Testis (tissue), 2 donors: ENCODE results near the gene TIMM8B.

Experiments used
- POLR2A ChIP-seq: fragments of 450-650 bp; IDR thresholded peaks from one replicate; pipeline ENCODE4 v1.6.1; 2017; ENCODE audit warnings: antibody characterized with exemption, mild to moderate bottlenecking, moderate library complexity
- TF ChIP-seq, protein P1 (sequence below), 3 experiments: fragments of 450-650 bp in 2 of 3; fragments of 200-600 bp in 1 of 3; sonication (generic) in 1 of 3; IDR thresholded peaks; one replicate each; pipeline ENCODE4 v1.5.1; 2016 to 2019; ENCODE audit warnings: antibody characterized with exemption in 3 of 3, mild to moderate bottlenecking in 2 of 3, moderate library complexity in 1 of 3

DNA sequence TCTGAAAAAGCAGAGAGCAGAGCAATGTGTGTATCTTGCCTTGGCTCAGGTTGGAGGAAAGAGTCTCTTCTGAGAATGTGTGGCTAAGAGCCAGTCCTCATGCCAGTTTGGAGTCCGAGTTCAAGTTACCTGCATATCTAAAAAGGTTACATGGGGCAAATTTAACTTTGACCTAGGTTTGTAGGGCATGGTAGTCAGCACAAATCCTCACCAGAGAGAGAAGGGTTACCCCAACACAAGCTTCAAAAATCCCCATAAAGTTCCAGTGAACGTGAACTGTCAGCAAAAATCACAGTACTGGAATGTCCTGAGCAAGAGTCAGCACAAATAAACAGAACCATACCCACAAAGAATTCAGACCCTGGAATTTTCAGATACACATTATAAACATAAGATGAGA is 13.9 kb upstream of the TIMM8B start:
- TF ChIP-seq, protein P1, sequence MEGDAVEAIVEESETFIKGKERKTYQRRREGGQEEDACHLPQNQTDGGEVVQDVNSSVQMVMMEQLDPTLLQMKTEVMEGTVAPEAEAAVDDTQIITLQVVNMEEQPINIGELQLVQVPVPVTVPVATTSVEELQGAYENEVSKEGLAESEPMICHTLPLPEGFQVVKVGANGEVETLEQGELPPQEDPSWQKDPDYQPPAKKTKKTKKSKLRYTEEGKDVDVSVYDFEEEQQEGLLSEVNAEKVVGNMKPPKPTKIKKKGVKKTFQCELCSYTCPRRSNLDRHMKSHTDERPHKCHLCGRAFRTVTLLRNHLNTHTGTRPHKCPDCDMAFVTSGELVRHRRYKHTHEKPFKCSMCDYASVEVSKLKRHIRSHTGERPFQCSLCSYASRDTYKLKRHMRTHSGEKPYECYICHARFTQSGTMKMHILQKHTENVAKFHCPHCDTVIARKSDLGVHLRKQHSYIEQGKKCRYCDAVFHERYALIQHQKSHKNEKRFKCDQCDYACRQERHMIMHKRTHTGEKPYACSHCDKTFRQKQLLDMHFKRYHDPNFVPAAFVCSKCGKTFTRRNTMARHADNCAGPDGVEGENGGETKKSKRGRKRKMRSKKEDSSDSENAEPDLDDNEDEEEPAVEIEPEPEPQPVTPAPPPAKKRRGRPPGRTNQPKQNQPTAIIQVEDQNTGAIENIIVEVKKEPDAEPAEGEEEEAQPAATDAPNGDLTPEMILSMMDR (IDR thresholded peaks at IDR 0.05), result no peak
- TF ChIP-seq POLR2A, result no peak
